ENCODE results near the gene COL6A5. TPM values are rescaled to one million over a fixed set of nuclear protein-coding genes. Genes with fewer than 3 reads are reported as not detected.

Gene COL6A5
- total RNA-seq, 1 experiment from 2014 or later: under 0.01 TPM

DNA sequence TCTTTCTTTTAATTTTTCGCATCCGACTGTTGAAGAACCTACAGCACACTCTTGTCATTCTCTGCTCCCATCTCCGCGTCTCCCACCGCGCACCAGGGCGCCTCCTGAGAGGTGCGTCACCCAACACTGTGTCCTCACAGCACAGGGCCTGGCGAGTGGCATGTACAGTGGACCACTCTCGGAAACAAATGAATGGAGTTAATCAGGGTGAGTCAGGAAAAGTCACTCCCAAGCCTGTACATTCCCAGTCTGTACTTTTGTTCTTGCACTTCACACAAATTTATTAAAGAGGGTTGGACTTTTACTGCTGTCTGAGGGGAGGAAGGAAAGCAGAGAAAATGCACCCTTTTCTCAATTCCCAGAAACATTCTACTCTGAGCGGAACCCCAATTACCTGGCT, 172.1 kb downstream of the COL6A5 start:
- peak; percentile 76 for DNase-seq (ENCODE audit: low read depth)

DNA sequence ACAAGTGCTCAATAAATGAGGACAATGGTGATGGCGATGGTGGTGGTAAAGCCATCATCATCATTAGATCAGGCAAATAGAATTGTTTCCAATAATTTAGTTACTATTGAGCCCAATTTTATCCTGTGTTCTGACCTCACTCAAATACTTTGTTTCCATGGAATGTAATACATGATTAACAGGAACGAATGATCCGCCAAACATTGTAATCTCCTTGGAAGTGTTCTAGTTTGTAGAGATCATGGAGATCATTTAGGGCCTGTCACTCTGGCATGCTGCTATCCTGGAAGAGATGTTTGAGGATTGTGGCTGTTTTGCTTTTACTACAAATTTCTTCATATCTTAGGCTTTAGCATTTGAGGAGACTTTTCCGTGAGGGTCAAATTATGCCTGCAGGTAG, 174.3 kb downstream of the COL6A5 start:
- no peak for DNase-seq (ENCODE audit: low read depth)

DNA sequence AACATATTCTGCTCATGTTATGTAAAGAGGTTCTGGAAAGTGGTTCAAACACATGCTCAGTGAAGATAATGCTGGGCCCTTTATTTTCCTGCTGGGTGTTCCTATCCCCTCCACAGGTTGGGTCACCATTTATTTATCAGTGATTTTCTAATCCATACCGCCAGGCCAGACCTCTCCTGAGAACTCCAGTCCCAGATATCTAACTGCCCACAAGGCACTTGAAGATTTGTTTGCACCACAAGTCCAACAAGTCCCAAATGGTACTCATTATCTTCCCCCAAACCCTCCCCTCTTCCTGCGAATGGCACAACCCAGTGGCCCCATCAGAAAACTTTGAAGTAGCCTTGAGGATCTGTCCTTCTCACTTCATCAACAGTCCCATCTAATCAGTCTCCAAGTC, 176.9 kb downstream of the COL6A5 start:
- DNase-seq (ENCODE audit: low read depth): no peak

DNA sequence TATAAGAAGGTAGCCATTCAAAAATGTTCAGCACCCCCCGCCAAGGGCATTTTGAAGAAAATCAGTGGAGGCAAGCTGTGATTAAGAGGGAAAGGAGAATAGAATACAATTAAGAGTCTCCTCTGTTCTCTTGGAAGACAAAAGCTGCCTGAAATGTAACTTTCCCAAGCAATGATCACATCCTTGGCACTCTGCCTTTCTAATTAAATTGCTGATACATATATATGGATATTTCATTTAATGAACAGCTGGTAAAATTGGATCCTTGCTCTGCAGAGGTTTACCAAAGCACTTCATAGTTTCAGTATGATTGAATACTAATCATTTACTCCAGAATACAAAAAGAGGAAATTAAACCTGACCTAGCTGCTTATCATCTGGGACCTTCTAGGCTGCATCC, 182.0 kb downstream of the COL6A5 start:
- no peak for DNase-seq (ENCODE audit: low read depth)

DNA sequence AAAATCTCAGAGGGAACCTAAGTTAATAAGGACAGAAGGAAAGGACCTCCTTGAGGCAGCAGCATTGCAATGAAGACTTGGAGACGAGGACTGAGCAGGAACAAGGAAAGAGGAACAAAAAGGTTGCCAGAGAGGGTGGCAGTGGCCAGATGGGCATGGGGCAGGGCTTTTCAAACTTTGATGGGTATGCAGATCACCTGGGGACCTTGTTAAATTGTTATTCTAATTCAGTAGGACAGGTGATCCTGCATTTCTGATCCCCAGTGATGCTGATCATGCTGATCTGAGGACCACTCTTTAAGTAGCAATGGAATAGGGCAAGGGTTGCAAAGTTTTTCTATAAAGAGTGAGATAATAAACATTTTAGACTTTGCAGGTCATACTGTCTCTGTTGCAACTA, 182.6 kb downstream of the COL6A5 start:
- DNase-seq (ENCODE audit: low read depth): no peak

DNA sequence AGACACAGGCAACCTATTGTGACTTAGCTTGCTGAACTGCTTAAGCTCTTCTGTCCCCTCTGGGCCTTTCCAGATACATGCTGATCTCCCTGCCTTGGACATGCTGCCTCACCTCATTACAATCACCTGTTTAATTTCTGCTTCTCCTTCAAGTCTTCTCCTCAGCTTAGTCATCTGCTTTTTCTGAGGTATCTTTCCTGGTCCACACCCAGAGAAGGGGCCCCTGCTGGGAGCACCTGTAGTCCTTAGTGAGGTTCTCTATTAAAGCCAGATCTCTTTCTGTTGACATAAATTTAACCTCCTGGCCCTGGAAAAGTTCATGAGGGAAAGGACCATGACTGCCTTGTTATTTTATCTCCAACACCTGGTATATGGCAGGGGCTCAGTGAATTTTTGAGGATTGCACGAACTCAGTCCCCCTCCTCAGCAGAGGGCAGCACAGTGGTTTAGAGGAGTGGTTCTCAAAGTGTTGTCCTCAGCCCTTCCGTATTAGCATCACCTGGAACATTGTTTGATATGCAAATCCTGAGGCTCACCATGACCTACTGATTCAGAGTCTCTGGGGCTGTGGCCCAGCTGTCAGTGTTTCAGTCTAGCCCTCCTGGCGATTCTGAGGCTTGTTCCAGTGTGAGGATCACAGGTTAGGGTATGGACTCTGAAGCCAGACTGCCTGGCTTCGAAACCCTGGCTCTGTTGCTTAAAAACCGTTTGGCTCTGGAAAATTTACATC, 184.2 kb downstream of the COL6A5 start:
- DNase-seq (ENCODE audit: low read depth): no peak

DNA sequence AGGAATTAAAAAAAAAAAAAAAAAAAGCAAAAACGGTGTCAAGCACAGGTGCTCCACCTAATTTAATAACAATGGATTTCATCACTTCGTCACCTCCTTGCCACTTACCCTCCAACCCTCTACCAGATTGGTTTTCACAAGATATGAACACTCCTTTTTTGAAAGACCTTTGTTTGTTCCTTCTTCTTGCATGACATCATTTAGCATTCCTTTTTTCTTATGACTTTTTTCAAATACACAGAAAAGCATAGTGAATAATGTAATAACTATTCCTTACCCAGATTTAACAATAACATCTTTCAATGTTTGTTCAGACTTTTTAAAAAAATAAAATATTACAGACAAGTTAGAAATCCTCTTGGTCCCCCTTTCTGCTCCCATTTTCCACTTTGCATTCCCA, 187.8 kb downstream of the COL6A5 start:
- no peak for DNase-seq (ENCODE audit: low read depth)

Other genes starting within 250 kb of the COL6A5 start
- 0.21 and 0.63 TPM in 2 replicates for gene COL6A6, start 171.5 kb downstream of the COL6A5 start, total RNA-seq (2014; rRNA removed; shearing (Covaris generic))